HUDEP-2 (cell line): ENCODE measurements around the gene NNAT.
A peak's percentile ranks its signal among the peaks of the same experiment; 100 is the strongest.
"Not testable (repeated sequence)": the region's sequence is repeated elsewhere in the genome, so short reads cannot be mapped to it uniquely, and the experiment has no call there.

Source experiments
- DNase-seq, 76 experiments: peaks; one replicate each; lab custom pipeline; 2025; ENCODE audit not compliant: unreplicated experiment in 76 of 76; lab: John Stamatoyannopoulos, UW

The NNAT gene, protein sequence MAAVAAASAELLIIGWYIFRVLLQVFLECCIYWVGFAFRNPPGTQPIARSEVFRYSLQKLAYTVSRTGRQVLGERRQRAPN

DNA sequence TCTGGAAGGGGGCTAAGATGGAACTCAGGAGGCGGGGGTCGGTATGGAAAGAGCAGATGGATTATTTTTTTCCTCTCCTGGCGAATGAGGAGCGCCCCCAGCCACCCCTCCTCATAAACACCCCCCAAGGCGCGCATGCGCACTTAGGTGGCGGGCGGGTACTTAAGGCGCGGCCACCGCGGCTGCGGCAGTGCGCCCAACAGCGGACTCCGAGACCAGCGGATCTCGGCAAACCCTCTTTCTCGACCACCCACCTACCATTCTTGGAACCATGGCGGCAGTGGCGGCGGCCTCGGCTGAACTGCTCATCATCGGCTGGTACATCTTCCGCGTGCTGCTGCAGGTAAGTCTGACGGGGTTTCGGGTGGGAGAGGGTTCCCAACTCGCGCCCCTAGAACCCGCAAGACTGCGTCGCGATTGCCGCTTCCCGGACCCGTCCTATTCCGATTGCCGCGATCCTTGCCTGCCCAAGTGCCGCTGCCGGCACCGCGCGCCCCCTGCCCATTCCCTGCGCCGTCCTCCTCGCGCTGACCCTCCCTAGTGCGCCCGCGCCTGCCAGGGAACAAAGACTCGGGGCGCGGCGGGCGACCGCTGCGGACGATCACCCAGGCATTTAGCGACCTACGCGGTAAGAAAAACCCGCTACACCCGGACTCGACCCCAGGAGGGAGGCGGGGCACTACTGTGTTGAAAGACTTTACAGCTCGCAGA lies at the start of gene NNAT:
NNAT (plus strand) TSS at position 190 of the 711 bp plus-strand sequence; CDS start at position 272, 82 bp downstream.
- no peak for DNase-seq

DNA sequence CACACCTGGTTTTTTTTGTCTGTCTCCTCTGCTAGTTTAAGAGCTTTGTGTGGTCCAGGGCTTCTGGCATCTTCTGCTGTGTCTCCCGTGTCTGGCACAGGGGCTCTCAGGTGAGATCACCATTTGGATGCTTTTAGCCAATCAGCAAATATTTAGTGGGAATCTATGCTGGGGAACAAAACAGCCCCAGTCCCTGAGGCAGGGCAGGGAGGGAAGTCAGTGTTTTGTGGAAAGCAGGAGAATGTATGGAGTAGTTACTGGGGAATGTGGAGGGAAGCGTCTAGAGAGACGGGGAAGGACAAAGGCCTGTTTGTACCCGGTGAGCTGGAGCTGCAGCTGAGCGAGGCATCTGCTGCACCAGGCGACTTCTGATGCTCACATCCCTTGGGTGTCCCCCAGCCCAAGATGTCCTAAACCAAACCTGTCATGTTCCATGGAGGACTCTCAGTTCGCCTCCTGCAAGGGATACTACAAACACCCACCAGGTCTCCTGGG lies 49.3 kb upstream of the NNAT start:
- DNase-seq, result no peak

DNA sequence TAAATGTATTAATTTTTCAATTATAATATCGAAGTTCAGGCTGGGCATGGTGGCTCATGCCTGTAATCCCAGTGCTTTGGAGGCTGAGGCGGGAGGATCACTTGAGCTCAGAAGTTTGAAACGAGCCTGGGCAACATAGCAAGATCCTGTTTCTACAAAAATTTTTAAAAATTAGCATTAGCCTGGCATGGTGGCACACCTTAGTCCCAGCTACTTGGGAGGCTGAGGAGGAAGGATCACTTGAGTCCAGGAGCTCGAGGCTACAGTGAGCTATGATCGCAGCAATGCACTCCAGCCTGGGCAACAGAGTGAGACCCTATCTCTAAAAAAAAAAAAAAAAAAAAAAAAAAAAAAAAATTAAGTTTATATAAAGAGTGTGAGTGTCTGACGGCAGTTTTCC lies 48.6 kb upstream of the NNAT start:
- DNase-seq, result not testable (repeated sequence)

DNA sequence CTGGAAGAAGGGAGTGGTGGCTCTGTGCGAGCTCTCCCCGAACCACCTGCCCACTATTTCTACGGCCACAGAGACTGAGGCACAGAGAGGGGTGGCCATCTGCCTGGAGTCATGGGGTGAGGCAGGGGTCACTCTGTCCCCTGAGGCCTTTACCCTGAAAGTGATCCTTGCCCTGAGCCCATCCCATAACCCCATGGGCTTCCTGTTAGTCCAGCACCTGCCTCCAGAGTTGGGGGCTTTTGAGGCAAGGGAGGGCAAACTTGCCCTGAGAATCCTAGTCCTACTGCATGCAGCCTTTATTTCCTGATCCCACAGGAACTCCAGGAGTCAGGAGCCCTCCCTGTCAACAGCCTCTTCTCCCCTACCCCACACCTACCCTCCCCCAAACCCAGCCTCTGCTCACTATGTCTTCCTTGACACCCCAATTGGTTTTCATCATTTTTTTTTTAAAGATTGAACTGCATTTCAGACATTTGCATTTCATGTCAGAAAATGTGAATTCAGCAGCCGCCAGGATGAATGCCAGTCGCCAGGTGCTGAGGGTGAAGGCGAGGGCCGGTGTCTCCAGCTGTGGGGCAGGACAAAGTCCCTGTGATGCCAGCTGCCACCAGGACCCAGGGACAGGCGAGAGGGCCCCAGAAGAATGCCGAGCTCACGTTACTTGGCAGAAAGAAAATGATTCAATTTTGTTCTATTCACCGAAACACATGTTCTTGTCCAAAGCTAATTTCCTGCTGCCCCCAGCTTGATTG lies 47.6 kb upstream of the NNAT start:
- no peak for DNase-seq

DNA sequence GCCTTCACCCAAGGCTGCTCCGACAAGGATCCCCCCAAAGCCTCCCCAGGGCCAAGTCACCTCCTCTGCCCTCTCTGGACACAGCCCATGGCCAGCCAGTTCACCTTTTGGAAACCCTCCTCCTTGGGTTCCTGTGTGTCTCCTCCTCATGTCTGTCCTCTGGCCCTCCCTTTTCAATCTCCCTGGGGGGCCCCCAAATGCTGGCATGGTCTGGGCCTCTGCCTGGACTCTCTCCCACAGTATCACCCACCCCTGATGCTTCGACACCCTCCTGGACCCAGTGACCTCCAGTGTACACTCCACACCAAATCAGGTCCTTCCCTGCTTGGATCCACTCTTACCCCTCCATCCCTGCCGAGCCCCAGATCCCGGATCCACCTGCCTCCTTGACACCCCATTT lies 46.7 kb upstream of the NNAT start:
- DNase-seq, result peak in 1 of 76 experiments; percentile 0

DNA sequence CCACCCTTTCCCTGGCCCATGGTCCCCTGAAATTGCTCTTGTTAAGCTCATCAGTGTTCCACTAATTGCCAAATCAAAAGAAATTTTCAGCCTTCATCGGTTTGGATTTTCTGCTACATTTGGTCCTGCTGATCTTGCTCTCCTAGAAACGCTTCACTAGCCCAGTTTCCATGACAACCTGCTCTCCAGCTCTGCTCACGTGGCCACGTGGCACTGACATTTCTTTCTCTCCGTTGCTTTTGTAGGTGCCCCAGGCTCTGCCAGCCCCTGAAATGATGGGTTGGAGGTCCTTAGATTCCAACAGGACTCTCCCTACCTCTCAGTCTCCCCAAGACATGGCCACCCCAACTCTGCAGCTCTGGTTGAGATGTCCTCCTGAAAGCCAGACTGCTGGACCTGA lies 45.8 kb upstream of the NNAT start:
- no peak for DNase-seq

DNA sequence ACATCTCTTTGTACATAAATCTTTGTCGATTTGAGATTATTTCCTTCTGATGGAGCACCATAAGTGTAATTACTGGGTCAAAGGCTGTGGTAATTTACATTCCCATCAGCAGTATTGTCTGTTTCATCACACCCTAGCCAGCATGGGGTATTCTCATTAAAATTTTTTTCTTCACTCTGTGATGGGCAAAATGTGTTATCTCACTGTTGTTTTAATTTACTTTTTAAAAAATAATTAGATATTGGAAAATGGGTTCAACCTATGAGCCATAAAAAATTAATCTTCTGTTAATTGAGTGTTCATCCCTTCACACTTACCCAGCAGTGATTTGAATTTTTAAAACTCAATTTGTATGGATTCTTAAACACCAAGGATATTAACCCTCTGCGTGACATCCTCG lies 44.0 kb upstream of the NNAT start:
- DNase-seq, result no peak

DNA sequence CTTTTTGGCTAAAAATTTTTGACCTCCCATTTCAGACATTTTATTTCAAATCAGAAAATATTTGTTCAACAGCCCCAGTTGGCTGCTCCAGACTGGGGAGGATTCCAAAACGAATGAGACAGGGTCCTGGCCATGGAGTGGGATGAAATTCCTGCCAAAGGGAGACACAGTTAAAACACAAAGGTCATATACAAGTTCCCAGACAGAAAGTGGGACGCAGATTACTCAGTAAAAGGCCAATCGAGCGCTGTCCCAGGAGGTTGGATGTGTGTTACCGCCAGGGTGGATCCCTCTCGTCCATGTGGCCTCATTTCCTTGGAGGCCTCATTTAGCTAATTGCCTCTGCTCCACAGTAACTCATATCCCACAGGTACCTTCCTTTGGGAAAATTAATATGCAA lies 41.8 kb upstream of the NNAT start:
- DNase-seq, result no peak

DNA sequence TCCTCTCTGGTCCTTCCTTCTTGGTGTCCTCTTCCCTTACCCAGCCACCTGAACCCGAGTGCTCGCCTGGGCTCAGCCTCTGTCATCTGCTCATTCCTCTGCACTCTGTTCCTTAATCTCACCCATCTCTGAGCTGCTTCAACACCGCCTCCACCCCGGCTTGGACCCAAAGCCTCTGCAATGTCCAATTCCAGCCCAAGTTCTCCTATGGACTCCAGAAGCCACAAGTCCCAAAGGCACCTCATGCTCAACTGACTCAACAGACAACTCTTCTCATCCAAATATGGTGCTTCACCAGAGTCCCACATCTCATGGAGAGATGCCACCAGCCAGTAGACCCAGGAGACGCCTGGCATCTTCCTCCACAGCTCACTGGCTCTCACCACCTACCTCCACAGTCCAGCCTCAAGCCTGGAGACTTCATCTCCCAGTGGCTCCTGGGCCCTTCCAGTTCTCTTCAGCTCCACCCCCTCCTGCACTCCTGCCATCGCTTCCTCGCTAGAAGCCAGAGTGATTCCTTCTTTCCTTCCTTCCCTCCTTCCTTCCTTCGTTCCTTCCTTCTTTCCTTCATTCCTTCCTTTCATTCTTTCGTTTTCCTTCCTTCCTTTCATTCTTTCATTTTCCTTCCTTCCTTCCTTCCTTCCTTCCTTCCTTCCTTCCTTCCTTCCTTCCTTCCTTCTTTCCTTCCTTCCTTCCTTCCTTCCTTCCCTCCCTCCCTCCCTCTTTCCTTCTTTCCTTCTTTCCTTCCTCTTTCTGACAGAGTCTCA lies 40.9 kb upstream of the NNAT start:
- no peak for DNase-seq

DNA sequence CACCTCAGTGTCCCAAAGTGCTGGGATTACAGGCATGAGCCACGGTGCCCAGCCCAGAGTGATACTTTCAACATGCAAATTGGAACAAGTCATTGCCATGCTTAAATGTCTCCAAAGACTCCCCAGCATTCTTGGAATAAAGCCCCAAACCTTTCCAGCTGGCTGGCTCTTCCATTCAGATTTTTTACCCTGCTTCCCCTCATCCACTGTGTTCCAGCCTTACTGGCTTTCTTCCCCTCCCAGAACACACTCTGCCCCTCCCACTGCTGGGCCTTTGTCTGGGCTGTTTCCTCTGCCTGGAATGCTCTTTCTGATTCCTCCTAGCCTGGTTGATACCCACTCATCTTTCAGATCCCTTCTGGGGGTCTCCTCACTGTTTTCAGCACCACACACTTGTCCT lies 40.1 kb upstream of the NNAT start:
- no peak for DNase-seq

DNA sequence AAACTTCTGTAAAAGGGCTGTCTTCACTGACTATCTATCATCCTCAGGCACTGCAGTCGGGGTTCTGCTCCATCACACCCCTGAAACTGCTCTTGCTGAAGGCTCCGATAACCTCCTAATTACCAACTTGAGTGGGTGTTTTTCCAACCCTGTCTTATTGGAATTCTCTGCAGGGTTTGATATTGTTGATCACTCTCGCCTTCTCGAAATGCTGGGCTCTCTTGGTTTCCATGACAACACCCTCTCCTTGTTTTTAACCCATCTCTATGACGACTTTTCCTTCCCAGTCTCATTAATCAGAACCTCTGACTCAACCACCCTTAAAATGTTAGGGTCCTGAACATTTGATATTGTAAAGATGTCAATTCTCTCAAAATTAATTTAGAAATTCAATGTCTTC lies 39.4 kb upstream of the NNAT start:
- no peak for DNase-seq

DNA sequence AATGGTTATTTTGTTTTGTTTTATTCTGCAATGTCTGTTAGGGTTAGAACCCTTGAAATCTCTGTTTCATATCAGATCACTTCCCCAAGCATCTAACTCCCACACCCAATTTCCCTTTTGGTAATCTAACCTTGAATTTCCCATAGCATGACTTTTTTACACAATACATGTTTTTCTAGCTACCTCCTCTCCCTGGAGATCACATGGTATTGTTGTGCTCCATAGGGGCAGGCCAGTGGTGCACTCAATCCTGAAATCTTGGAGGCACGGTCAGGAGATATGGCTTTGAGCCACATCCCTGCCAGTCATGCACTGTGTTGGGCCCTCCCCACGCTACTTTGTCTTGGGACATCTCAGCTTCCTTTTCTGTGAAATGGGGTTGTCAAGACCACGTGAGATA lies 36.7 kb upstream of the NNAT start:
- DNase-seq, result no peak

DNA sequence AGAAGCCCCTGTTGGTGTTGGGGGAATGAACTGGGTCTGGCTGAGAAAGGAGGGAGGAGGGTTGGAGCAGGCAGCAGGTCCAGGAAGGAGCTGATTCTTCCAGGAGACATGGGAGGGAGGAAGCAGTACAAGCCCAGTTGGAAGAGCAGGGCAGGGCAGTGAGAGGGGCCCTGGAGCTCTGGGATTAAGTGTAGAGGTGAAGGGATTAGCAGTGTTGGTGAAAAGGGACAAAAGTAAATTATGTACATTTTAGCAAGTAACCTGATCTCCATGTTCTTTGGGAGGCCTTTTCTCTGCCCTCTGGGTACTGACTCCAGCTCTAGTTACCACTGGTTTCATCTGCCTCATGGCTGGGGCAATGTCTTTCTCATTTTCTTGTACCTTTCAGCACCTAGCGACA lies 34.8 kb upstream of the NNAT start:
- not testable (repeated sequence) for DNase-seq

DNA sequence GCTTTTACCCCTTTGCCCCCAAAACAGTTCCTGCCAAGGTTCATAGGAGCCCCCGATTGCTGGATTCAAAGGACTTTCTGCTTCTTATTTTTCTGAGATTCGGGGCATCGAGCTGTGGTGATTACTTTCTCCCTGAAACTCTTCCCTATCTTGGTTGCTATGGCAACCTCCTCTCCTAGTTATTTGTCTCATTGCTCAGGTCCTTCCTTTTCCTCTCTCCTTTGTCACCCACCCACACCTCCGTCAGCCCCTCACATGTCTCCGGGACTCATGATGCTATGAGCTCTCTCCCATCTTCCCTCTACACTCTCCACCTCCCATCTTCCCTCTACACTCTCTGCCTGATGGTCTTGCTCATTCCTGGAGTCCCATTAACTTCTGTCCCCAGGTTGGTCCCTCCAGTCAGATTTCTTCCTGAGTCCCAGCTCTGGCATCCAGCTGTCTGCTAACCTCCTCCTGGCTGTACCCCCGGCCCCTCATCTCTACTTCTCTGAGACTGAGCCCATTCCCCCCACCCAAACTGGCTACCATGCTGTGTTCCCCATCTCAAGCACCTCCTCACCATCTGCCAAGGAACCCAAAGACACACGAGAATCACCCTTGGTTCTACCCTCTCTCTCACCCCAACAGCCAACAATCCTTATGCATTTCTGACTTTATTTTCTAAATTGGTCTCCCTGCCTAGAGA lies 30.2 kb upstream of the NNAT start:
- DNase-seq, result no peak

DNA sequence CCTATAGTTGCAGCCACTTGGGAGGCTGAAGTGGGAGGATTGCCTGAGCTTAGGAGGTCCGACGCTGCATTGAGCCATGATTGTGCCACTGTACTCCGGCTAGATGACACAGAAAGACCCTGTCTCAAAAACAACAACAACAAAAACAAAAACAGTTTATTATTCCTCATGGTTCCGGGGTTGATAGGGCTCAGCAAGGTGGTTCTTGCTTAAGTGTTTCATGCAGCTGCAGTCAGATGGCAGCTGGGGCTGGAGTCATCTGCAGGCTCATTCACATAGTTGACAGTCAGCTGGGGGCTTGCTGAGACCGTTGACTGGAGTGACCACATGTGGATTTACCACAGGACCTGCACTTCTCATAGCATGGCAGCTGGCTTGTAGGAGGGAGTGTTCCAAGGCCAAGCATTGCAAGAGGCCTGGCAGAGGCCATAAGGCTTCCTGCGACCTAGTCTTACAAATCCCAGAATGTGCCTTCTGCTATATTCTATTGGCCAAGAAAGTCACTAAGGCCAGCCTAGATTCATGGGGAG lies 28.9 kb upstream of the NNAT start:
- no peak for DNase-seq

DNA sequence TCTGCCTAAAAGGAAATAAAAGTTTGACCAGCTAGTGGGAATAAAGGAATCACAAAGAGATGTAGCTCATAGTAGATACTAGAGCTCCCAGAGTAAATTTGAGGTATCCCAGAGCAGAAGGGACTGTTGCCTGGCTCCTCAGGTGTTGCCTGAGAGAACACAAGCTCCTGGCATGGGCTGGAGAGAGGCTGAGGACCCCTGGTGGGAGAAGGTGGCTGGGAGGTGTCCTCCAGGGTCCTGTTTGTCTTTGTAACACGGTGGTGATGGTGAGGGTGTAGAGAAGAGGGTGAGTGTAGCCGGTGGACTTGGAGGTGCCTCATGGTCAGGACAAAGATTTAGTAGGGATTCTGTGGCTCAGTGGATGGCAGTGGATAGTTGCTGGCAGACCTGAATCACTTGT lies 28.1 kb upstream of the NNAT start:
- no peak for DNase-seq

DNA sequence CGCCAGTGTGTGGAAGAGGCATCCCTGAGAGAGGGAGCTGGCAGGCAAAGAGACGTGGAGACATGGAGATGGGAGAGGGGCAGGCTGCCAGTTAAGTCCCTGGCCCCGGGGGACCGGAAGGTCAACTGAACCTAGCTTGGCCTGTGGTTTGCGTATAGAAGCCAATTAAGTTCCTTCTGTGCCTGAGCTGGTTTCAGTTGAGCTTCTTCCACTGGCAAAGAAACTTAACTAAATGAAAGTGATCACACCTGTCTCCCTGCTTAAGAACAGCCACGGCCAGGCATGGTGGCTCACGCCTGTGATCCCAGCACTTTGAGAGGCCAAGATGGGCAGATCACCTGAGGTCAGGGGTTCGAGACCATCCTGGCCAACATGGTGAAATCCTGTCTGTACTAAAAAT lies 26.7 kb upstream of the NNAT start:
- no peak for DNase-seq

DNA sequence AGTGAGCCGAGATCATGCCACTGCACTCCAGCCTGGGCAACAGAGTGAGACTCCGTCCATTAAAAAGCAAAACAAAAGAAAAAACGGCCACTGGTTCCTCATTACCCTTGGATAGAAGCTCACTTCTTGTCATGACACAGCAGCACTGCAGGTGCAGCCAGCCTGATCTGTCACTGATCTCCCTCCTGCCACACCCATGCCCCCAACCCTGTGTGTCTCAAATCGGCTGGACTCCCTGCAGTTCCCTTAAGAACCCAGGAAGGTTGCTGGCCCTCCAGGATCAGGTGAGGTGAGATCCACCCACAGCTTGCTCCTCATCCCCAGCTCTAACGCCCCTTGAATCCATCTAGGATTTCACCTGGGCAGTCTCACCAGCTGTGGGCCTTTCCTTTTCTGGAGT lies 26.3 kb upstream of the NNAT start:
- DNase-seq, result no peak

DNA sequence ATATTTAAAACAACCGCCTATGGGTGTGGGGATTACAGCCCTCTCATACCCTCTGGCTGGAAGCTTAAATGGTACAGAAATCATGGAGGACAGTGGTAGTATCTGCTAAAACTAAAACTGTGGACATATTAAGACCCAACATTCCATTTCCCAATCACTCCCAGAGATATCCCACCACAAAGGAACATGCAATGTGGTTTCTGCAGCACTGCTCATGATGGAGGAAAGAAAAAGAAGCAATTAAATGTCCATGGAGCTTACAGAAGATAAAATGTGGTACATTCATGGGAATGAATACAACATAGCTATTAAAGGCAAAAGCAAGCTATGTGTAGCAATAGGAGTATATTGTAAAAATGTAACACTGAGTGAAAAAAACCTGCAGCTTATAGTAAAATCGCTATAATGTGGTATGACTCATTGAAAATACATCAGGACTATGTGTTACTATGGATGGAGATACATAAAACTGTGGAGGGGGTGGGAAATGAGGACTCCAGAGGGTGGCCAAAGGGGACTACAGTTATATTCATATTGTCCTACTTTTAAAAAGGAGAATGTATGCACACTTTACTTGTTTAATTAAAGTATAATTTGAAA lies 22.9 kb upstream of the NNAT start:
- DNase-seq, result no peak

DNA sequence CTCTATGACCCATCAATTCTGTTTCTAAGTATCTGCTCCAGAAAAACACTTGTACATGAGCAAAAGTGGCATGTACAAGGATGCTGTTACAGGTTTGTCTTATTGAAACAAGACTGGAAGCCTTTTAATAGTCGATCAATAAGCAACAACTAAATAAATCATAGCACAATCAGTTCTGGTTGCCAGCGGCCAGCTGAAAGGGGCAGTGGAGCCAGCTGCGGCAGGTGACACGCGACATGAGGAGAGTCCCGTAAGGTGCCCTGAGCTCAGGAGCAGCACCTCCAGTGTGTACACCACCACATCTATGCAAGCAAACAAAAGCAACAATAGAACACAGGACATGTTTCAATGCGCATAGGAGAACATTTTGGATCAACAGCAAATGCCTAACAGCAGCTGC lies 20.7 kb upstream of the NNAT start:
- no peak for DNase-seq
